Duodenal mucosa (tissue), 2 donors: ENCODE measurements around the gene ADGRE1.

Source experiments
- H3K27ac ChIP-seq: one replicate; pipeline ENCODE4 v1.7.0; 2013; ENCODE audit warnings: low read depth, low read length
- H3K27me3 ChIP-seq, 2 donors: one replicate each; pipeline ENCODE4 v1.7.0; 2013; ENCODE audit warnings: low read length in 2 of 2, control low read depth in 1 of 2; ENCODE audit not compliant: insufficient read depth in 2 of 2, control insufficient read depth in 1 of 2
- H3K36me3 ChIP-seq, 2 donors: one replicate each; pipeline ENCODE4 v1.7.0; 2013; ENCODE audit warnings: low read length in 2 of 2, control low read depth in 1 of 2; ENCODE audit not compliant: insufficient read depth in 2 of 2, control insufficient read depth in 1 of 2
- H3K4me1 ChIP-seq, 2 donors: one replicate each; pipeline ENCODE4 v1.7.0; 2013; ENCODE audit warnings: low read length in 2 of 2, control low read depth in 1 of 2; ENCODE audit not compliant: insufficient read depth in 2 of 2, control insufficient read depth in 1 of 2
- H3K4me3 ChIP-seq, 2 donors: one replicate each; pipeline ENCODE4 v1.7.0; 2013; ENCODE audit warnings: low read length in 2 of 2, low read depth in 1 of 2
- H3K9ac ChIP-seq, 2 donors: one replicate each; pipeline ENCODE4 v1.7.0; 2013; ENCODE audit warnings: low read length in 2 of 2, low read depth in 1 of 2
- H3K9me3 ChIP-seq, 2 donors: one replicate each; pipeline ENCODE4 v1.7.0; 2013; ENCODE audit warnings: low read length in 2 of 2, control low read depth in 1 of 2; ENCODE audit not compliant: control insufficient read depth in 1 of 2

The ADGRE1 gene

GRCh38 chr19:6947745-6948144, 60.4 kb downstream of the ADGRE1 start:
- no peaks in the 10 kb centered on the region for H3K9me3 ChIP-seq
- H3K9ac ChIP-seq: no peak overlapping the region
- no peaks in the 10 kb centered on the region for H3K4me1 ChIP-seq
- H3K27ac ChIP-seq: no peak overlapping the region
- no peaks in the 10 kb centered on the region for H3K27me3 ChIP-seq
- no peaks in the 10 kb centered on the region for H3K36me3 ChIP-seq
- H3K4me3 ChIP-seq: no peak overlapping the region

DNA sequence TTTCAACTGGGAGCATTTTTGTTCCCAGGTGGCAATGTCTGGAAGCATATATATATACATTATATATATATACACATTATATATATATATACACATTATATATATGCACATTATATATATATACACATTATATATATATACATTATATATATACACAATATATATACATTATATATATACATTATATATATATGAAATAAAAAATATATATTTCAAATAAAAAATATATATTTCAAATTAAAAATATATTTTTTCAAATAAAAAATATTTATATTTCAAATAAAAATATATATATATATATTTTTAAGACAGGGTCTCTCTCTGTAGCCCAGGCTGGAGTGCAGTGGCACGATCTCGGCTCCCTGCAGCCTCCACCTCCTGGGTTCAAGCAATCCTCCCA, 61.5 kb downstream of the ADGRE1 start:
- Histone ChIP-seq H3K36me3 (no peaks in the 10 kb centered on the region), H3K4me1 (no peaks in the 10 kb centered on the region), H3K27me3 (no peaks in the 10 kb centered on the region), H3K27ac (no peak overlapping the region), H3K9ac (no peak overlapping the region), H3K4me3 (no peak overlapping the region), H3K9me3 (no peaks in the 10 kb centered on the region)

- Histone ChIP-seq H3K27me3 (no peaks in the 10 kb centered on the region), H3K9ac (no peak overlapping the region), H3K4me1 (no peaks in the 10 kb centered on the region), H3K27ac (no peak overlapping the region), H3K36me3 (no peaks in the 10 kb centered on the region), H3K9me3 (no peaks in the 10 kb centered on the region), H3K4me3 (no peak overlapping the region)
Measured at GRCh38 chr19:6952956-6953355, 65.6 kb downstream of the ADGRE1 start.

DNA sequence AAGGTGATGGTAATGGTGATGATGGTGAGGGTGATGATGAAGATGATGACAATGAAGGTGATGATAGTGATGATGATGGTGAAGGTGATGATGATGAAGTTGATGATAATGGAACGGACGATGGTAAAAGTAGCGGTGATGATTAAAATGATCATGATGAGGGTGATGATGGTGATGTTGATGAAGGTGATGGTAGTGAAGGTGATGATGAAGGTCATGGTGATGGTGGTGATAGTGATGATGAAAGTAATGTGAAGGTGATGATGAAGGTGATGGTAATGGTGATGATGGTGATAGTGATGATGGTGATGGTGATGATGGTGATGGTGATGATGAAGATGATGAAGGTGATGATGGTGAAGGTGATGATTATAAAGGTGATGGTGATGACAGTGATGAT, 67.7 kb downstream of the ADGRE1 start:
- no peak overlapping the region for H3K4me3 ChIP-seq
- no peak overlapping the region for H3K27ac ChIP-seq
- H3K36me3 ChIP-seq: no peaks in the 10 kb centered on the region
- no peak overlapping the region for H3K9ac ChIP-seq
- no peaks in the 10 kb centered on the region for H3K27me3 ChIP-seq
- H3K4me1 ChIP-seq: no peaks in the 10 kb centered on the region
- no peaks in the 10 kb centered on the region for H3K9me3 ChIP-seq

DNA sequence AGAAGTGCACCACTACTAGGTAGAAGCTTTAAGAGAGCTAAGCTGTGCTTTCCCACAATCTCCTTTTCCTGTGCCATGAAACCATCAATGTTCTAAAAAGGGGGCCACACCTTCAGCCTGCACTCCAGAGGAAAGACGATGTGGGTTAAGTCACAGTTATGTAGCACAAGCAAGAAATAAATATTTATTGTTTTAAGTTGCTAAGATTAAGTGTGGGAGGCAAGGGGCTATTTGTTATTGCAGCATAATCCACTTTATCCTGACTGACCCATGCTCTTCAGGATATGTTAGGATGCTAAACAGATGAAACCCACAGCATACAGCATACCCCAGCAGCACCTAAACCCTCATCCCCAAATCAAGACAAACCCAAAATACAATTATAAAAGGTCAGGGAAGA, 69.2 kb downstream of the ADGRE1 start:
- Histone ChIP-seq H3K27ac (no peak overlapping the region), H3K4me1 (no peaks in the 10 kb centered on the region), H3K9ac (no peak overlapping the region), H3K36me3 (no peaks in the 10 kb centered on the region), H3K27me3 (no peaks in the 10 kb centered on the region), H3K4me3 (no peak overlapping the region), H3K9me3 (no peaks in the 10 kb centered on the region)

GRCh38 chr19:6958791-6959190, 71.4 kb downstream of the ADGRE1 start:
- no peaks in the 10 kb centered on the region for H3K36me3 ChIP-seq
- no peaks in the 10 kb centered on the region for H3K4me1 ChIP-seq
- no peak overlapping the region for H3K4me3 ChIP-seq
- H3K27me3 ChIP-seq: no peaks in the 10 kb centered on the region
- H3K9ac ChIP-seq: no peak overlapping the region
- no peak overlapping the region for H3K27ac ChIP-seq
- H3K9me3 ChIP-seq: peaks cover 0 to 3% of the 10 kb centered on the region in 2 donors

- no peaks in the 10 kb centered on the region for H3K4me1 ChIP-seq
- H3K27me3 ChIP-seq: no peaks in the 10 kb centered on the region
- H3K9me3 ChIP-seq: peaks cover 0 to 3% of the 10 kb centered on the region in 2 donors
Measured at GRCh38 chr19:6963244-6963852, 76.0 kb downstream of the ADGRE1 start.

GRCh38 chr19:6963937-6964336, 76.6 kb downstream of the ADGRE1 start:
- no peak overlapping the region for H3K4me3 ChIP-seq
- H3K36me3 ChIP-seq: no peaks in the 10 kb centered on the region
- H3K27me3 ChIP-seq: no peaks in the 10 kb centered on the region
- H3K27ac ChIP-seq: no peak overlapping the region
- H3K9ac ChIP-seq: no peak overlapping the region
- H3K9me3 ChIP-seq: peaks cover 0 to 3% of the 10 kb centered on the region in 2 donors
- H3K4me1 ChIP-seq: no peaks in the 10 kb centered on the region

More at GRCh38 chr19:6963244-6963852, 76.0 kb downstream of the ADGRE1 start:
- Histone ChIP-seq H3K27ac (no peak overlapping the region), H3K36me3 (no peaks in the 10 kb centered on the region), H3K4me3 (no peak overlapping the region), H3K9ac (no peak overlapping the region)

- Histone ChIP-seq H3K36me3 (no peaks in the 10 kb centered on the region), H3K27me3 (no peaks in the 10 kb centered on the region), H3K27ac (no peak overlapping the region), H3K9ac (no peak overlapping the region), H3K9me3 (peaks cover 0 to 3% of the 10 kb centered on the region in 2 donors), H3K4me1 (no peaks in the 10 kb centered on the region), H3K4me3 (no peak overlapping the region)
Measured at GRCh38 chr19:6967967-6968366, 80.6 kb downstream of the ADGRE1 start.

DNA sequence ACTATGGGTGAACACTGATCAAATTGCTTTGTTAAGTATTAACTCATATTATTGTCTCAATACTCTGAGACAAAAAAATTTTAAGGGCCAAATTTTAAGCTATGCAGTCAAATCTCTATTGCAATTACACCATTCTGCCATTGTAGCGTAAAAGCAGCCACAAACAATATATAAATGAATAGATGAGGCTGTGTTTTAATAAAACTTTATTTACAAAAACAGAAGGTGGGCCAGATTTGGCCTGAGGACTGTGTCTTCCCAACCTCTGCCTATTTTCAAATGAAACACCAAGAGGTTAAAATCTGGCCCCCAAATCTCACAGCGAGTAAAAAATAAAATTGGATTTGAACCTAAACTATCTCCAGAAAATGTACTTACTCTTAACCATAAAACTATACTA, 82.1 kb downstream of the ADGRE1 start:
- H3K9me3 ChIP-seq: no peaks in the 10 kb centered on the region
- no peak overlapping the region for H3K27ac ChIP-seq
- no peak overlapping the region for H3K9ac ChIP-seq
- H3K4me3 ChIP-seq: no peak overlapping the region
- H3K4me1 ChIP-seq: no peaks in the 10 kb centered on the region
- no peaks in the 10 kb centered on the region for H3K27me3 ChIP-seq
- H3K36me3 ChIP-seq: no peaks in the 10 kb centered on the region

- Histone ChIP-seq H3K27me3 (no peaks in the 10 kb centered on the region), H3K9me3 (no peaks in the 10 kb centered on the region), H3K9ac (no peak overlapping the region), H3K4me3 (no peak overlapping the region), H3K36me3 (no peaks in the 10 kb centered on the region), H3K27ac (no peak overlapping the region), H3K4me1 (no peaks in the 10 kb centered on the region)
Measured at GRCh38 chr19:6970021-6970420, 82.6 kb downstream of the ADGRE1 start.
